Measurements from ENCODE around the gene CNTNAP4. TPM values are rescaled to one million over a fixed set of nuclear protein-coding genes. Genes with fewer than 3 reads are reported as not detected.

Gene CNTNAP4
- total and polyA plus RNA-seq, 2 of the 4 experiments (the other 2 are of a cell fraction): not detected

DNA sequence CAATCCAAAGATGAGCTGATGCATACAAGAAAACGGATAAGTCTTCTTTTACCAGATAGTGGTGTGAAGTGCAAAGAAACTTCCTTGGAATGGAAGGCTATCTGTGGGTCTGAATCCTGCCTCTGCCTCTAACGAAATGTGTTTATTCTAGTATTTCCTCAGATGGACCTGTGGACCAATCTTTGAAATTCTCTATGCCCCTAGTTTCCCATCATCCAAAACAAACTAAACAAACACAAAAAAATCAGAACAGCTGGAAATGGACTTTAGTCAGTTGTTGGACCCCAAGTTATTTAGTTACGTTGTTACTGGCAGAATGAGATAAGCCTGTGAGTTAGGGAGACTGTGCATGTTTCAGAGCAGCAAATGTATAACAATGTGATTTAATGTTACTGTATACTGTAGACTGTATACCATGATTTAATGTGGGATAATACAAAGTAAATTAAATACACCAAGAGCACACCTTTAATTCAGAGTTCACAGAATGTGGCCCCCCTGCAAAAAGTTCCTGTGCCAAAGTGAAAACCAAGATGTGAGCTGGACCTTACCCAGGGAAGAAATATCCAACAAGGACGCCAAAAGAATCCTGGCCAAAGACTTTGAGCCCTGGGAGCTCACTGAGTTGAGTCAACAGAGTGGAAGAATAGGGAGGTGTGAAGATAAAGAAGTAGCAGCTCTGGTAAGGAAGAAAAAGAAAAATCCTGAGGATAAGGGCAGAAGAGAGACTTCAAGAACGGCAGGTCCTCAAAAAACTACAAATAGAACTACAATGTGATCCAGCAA, 255.2 kb downstream of the CNTNAP4 start:
- no peak for ATAC-seq (ENCODE audit: low read depth)
- WGBS, 2 experiments (ENCODE audit: extremely low coverage in 2 of 2, insufficient read length in 1 of 2): no CpG with 5 or more reads among the region's 5 CpGs

More for the DNA sequence above, 255.2 kb downstream of the CNTNAP4 start:
- TF ChIP-seq RCOR1 (IDR thresholded peaks at IDR 0.05; ENCODE audit: insufficient replicate concordance, low read length) (no peak), SMC3 (IDR thresholded peaks at IDR 0.05; ENCODE audit: low read depth, low read length) (no peak), RFX5 (IDR thresholded peaks at IDR 0.05; ENCODE audit: low read depth, low read length) (no peak), MAZ (IDR thresholded peaks at IDR 0.05; ENCODE audit: borderline replicate concordance, low read depth, low read length) (no peak), FOS (IDR thresholded peaks at IDR 0.05; ENCODE audit: low read depth, low read length) (no peak), ELK1 (IDR thresholded peaks at IDR 0.05; ENCODE audit: borderline replicate concordance, low read depth, low read length) (no peak), BHLHE40 (IDR thresholded peaks at IDR 0.05; ENCODE audit: low read depth, low read length) (no peak), POLR2A (IDR thresholded peaks at IDR 0.05; ENCODE audit: low read depth, low read length) (no peak), CHD1 (IDR thresholded peaks at IDR 0.05; ENCODE audit: low read depth, low read length) (no peak), CEBPB (IDR thresholded peaks at IDR 0.05; ENCODE audit: low read depth, low read length) (no peak), RAD21 (IDR thresholded peaks at IDR 0.05; ENCODE audit: low read length) (no peak), MXI1 (IDR thresholded peaks at IDR 0.05; ENCODE audit: borderline replicate concordance, low read depth, low read length) (no peak), USF2 (IDR thresholded peaks at IDR 0.05; ENCODE audit: low read depth, low read length) (no peak), NFE2L2 (IDR thresholded peaks at IDR 0.05; ENCODE audit: low read depth, low read length) (no peak)
- TF ChIP-seq, protein P1, sequence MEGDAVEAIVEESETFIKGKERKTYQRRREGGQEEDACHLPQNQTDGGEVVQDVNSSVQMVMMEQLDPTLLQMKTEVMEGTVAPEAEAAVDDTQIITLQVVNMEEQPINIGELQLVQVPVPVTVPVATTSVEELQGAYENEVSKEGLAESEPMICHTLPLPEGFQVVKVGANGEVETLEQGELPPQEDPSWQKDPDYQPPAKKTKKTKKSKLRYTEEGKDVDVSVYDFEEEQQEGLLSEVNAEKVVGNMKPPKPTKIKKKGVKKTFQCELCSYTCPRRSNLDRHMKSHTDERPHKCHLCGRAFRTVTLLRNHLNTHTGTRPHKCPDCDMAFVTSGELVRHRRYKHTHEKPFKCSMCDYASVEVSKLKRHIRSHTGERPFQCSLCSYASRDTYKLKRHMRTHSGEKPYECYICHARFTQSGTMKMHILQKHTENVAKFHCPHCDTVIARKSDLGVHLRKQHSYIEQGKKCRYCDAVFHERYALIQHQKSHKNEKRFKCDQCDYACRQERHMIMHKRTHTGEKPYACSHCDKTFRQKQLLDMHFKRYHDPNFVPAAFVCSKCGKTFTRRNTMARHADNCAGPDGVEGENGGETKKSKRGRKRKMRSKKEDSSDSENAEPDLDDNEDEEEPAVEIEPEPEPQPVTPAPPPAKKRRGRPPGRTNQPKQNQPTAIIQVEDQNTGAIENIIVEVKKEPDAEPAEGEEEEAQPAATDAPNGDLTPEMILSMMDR (conservative IDR thresholded peaks at IDR 0.05; ENCODE audit: low read depth, low read length): no peak
- Histone ChIP-seq H3K9ac (ENCODE audit: low read depth, low read length) (no peak overlapping the region), H3K36me3 (ENCODE audit: control insufficient read depth, insufficient read depth, low read length) (no peaks in the 10 kb centered on the region), H3K4me3 (ENCODE audit: insufficient read depth, low read depth, low read length) (no peak overlapping the region), H3K27ac (ENCODE audit: insufficient read depth, low read length) (no peak overlapping the region), H4K20me1 (ENCODE audit: insufficient read depth, low read length) (no peaks in the 10 kb centered on the region), H2BK120ac (ENCODE audit: low read depth, low read length) (no peak overlapping the region), H2BK5ac (ENCODE audit: low read depth, low read length, poor library complexity, severe bottlenecking) (no peak overlapping the region), H4K5ac (ENCODE audit: low read depth, low read length) (no peak overlapping the region), H3K56ac (ENCODE audit: extremely low read depth, insufficient read depth, low read length) (no peak overlapping the region), H2AK5ac (ENCODE audit: low read depth, low read length) (no peak overlapping the region), H3K27me3 (ENCODE audit: control insufficient read depth, insufficient read depth, low read length) (no peaks in the 10 kb centered on the region), H3K4ac (ENCODE audit: low read depth, low read length) (no peak overlapping the region), H3K18ac (ENCODE audit: low read depth, low read length) (no peak overlapping the region), H3K23ac (ENCODE audit: low read depth, low read length) (no peak overlapping the region), H4K8ac (ENCODE audit: low read depth in 2 of 2, low read length in 2 of 2) (no peak overlapping the region), H3K9me1 (ENCODE audit: insufficient read depth, low read length) (no peaks in the 10 kb centered on the region), H4K91ac (ENCODE audit: insufficient read depth, low read depth, low read length) (no peak overlapping the region), H3K4me2 (ENCODE audit: low read depth, low read length) (no peak overlapping the region), H3K14ac (replicated peaks; ENCODE audit: low read depth, low read length) (no peak overlapping the region), H2BK20ac (ENCODE audit: low read depth, low read length) (no peak overlapping the region), H3K79me1 (ENCODE audit: low read depth in 1 of 2, low read length in 2 of 2) (no peaks in the 10 kb centered on the region), H2AFZ (replicated peaks; ENCODE audit: low read length, poor library complexity) (no peak overlapping the region), H2BK15ac (ENCODE audit: low read depth, low read length) (no peak overlapping the region), H3K9me3 (ENCODE audit: control insufficient read depth, insufficient read depth, low read length) (no peaks in the 10 kb centered on the region), H2AK9ac (replicated peaks; ENCODE audit: low read depth, low read length, poor library complexity) (no peak overlapping the region), H3K4me1 (ENCODE audit: control insufficient read depth, insufficient read depth, low read length) (no peaks in the 10 kb centered on the region)
- in situ Hi-C loops (cut with MboI; ENCODE audit: low sequenced_read_pairs): no loop called here
- no TSS peak for BruUV-seq (replicated peaks)
- dilution Hi-C loops (cut with HindIII; ENCODE audit: low sequenced_read_pairs, unreplicated experiment): no loop called here
- ChIA-PET POLR2A (ENCODE audit: unreplicated experiment) (no interaction called here), CTCF (no interaction called here)
- intact Hi-C loops (cut with micrococcal nuclease): no loop called here
- no peak for DNase-seq
